ENCODE data around the gene CADM2. TPM values are rescaled to one million over a fixed set of nuclear protein-coding genes. Genes with fewer than 3 reads are reported as not detected.

CADM2 gene
- total RNA-seq, 4 donors from 2014 or later = 1.2 to 22.3 (median 2.4) TPM

DNA sequence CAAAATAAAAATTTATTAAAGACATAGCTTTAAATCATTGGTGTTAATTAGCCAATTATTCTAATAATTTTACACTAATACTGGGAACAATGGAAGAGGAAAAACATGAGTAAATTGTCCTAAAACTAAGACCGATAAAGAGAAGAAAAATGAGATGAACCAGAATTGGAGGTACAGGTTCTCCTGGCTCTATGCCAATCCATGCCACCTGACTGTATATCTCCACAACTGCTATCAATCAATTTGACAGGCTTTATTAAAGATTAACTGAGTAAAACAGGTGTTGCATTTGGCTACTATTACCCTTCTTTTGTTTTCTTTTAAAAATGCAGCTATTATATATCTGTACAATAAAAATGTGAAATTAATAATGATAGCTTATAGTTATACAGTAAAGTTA, 850.0 kb downstream of the CADM2 start:
- no peaks in the 10 kb centered on the region for H3K36me3 ChIP-seq
- H3K27me3 ChIP-seq = no peaks in the 10 kb centered on the region
- TF ChIP-seq, protein P1, sequence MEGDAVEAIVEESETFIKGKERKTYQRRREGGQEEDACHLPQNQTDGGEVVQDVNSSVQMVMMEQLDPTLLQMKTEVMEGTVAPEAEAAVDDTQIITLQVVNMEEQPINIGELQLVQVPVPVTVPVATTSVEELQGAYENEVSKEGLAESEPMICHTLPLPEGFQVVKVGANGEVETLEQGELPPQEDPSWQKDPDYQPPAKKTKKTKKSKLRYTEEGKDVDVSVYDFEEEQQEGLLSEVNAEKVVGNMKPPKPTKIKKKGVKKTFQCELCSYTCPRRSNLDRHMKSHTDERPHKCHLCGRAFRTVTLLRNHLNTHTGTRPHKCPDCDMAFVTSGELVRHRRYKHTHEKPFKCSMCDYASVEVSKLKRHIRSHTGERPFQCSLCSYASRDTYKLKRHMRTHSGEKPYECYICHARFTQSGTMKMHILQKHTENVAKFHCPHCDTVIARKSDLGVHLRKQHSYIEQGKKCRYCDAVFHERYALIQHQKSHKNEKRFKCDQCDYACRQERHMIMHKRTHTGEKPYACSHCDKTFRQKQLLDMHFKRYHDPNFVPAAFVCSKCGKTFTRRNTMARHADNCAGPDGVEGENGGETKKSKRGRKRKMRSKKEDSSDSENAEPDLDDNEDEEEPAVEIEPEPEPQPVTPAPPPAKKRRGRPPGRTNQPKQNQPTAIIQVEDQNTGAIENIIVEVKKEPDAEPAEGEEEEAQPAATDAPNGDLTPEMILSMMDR (IDR thresholded peaks at IDR 0.05) = no peak
- no peak for TF ChIP-seq POLR2A (IDR thresholded peaks at IDR 0.05)
- H3K27ac ChIP-seq = no peak overlapping the region
- no peak for DNase-seq
- H3K9me3 ChIP-seq = no peaks in the 10 kb centered on the region
- no peaks in the 10 kb centered on the region for H3K4me1 ChIP-seq
- no peak overlapping the region for H3K4me3 ChIP-seq

DNA sequence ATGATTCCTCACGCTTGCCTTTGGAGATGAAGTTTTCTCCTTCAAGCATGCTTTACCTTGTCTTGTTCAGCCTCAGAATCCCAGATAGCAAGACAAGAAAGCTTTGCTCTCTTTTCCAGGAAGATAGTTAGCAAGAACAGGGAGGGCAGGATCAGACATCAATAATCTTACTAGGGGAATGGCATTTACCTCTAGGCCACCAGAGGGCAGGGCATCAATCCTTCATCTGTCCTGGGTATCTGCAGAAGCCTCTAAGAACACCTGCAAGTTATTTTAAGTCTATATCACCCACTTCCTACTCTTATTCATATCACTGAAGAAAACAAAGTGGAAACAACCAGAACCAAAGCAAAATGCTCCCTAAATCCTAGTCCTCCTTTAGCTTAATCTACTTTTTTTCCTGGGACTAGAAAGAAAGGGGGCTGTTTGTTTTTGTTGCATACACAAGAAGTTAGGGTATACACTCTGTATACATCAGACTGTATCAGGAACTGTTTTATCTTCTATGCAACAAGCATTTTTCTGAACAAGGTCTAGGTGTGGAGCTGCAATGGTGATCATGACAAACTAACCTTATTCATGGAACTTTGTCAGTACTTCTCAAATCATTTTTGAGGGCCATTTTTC, 862.5 kb downstream of the CADM2 start:
- Histone ChIP-seq H3K9me3 (no peaks in the 10 kb centered on the region), H3K4me3 (no peak overlapping the region), H3K27me3 (no peaks in the 10 kb centered on the region), H3K36me3 (no peaks in the 10 kb centered on the region), H3K4me1 (no peaks in the 10 kb centered on the region), H3K27ac (no peak overlapping the region)
- DNase-seq = no peak
- TF ChIP-seq POLR2A (IDR thresholded peaks at IDR 0.05) = no peak
- TF ChIP-seq, protein P1 (IDR thresholded peaks at IDR 0.05) = peak in 4 of 6 experiments; percentile 12 to 45 (median 37)

DNA sequence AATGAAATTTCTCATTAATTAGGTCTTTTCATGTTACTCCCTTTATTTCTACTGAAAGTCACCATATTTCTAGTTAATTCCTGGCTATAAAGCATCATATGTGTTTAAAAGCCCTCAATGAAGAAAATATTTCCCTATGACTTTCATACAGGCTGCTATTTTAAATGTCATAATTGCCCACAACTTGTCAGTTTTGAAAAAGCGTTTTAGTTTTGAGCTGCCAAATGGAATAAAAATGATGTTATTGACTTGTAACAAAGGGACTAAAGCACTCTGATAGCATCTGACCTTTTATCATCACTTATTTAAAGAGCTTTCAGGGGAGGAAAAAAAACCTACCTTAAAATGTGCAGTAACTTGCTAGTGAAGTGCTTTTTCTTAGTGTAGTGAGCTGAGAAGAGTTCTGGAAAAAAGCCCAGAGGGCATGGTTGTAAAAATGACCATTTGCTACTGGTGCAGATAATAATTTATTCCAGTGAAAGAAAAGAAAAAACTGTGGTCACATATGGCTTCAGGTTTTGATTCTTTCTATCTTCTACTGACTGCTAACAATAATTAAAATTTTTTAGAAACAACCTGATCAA, 877.2 kb downstream of the CADM2 start:
- no peaks in the 10 kb centered on the region for H3K9me3 ChIP-seq
- no peak overlapping the region for H3K27ac ChIP-seq
- no peaks in the 10 kb centered on the region for H3K4me1 ChIP-seq
- H3K27me3 ChIP-seq = no peaks in the 10 kb centered on the region
- H3K36me3 ChIP-seq = no peaks in the 10 kb centered on the region
- H3K4me3 ChIP-seq = no peak overlapping the region
- no peak for TF ChIP-seq POLR2A (IDR thresholded peaks at IDR 0.05)
- TF ChIP-seq, protein P1 (IDR thresholded peaks at IDR 0.05) = no peak
- no peak for DNase-seq

DNA sequence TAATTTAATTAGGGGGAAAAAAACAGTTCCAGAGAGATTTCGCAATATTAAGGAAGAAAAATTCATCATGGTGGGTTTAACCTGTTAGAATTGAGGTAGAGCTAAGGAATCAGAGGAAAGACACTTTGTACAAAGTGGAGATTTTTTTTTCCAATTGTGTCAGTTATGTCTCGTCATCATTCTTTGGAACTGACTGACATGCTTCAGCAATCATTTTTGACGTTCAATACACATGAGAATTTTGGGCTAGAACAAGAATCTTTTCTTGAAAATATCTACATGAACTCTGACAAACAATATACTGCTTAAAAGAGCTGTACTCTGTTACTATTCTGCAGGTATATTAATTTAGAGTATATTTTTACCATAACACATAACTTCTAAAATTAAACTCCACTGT, 878.6 kb downstream of the CADM2 start:
- TF ChIP-seq, protein P1 (IDR thresholded peaks at IDR 0.05) = no peak
- no peak for TF ChIP-seq POLR2A (IDR thresholded peaks at IDR 0.05)
- no peaks in the 10 kb centered on the region for H3K9me3 ChIP-seq
- no peak for DNase-seq
- no peaks in the 10 kb centered on the region for H3K4me1 ChIP-seq
- no peaks in the 10 kb centered on the region for H3K27me3 ChIP-seq
- H3K36me3 ChIP-seq = no peaks in the 10 kb centered on the region
- H3K27ac ChIP-seq = no peak overlapping the region
- H3K4me3 ChIP-seq = no peak overlapping the region

DNA sequence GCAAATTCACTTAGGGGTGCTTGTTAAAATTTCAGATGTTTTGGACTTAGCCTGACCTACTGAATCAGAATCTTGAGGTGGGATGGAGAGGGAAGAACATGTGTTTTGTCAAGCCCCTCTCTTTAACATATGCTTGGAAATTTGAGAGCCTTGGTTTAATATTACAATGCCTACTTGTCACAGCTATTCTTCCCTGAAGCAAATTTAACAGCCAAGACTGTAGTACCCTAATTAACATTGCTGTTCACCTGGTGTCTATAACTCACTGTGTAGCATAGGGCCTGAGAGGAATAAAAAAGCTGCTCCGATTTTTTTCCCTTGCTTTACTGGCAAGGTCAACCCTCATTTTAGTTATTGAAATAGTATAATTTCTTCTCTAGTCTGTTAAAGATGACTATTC, 880.1 kb downstream of the CADM2 start:
- H3K9me3 ChIP-seq = no peaks in the 10 kb centered on the region
- H3K27me3 ChIP-seq = no peaks in the 10 kb centered on the region
- TF ChIP-seq, protein P1 (IDR thresholded peaks at IDR 0.05) = no peak
- TF ChIP-seq POLR2A (IDR thresholded peaks at IDR 0.05) = no peak
- no peaks in the 10 kb centered on the region for H3K36me3 ChIP-seq
- no peaks in the 10 kb centered on the region for H3K4me1 ChIP-seq
- DNase-seq = no peak
- no peak overlapping the region for H3K27ac ChIP-seq
- no peak overlapping the region for H3K4me3 ChIP-seq
